Breast epithelium (tissue), 4 donors: ENCODE data around the gene IGDCC3. TPM values are rescaled to one million over a fixed set of nuclear protein-coding genes. Genes with fewer than 3 reads are reported as not detected.

Experiments
- DNase-seq, 2 donors: peaks; one replicate each; pipeline ENCODE4 v3.0.0-alpha.2; 2019; ENCODE audit warnings: low spot score in 2 of 2
- H3K27ac ChIP-seq, 2 donors: fragments of 200-600 bp; sonication (generic) in 1 of 2; one replicate each; pipeline ENCODE4 v1.5.1; 2016 to 2019; ENCODE audit warnings: mild to moderate bottlenecking in 1 of 2
- H3K27me3 ChIP-seq, 2 donors: fragments of 200-600 bp; sonication (generic) in 1 of 2; one replicate each; pipeline versions ENCODE4 v1.5.1 to v1.6.0; 2017 to 2019; ENCODE audit warnings: control low read depth in 1 of 2, mild to moderate bottlenecking in 1 of 2
- H3K36me3 ChIP-seq: fragments of 200-600 bp; one replicate; pipeline ENCODE4 v1.5.1; 2019
- H3K4me1 ChIP-seq, 2 donors: fragments of 200-600 bp; sonication (generic); one replicate each; pipeline ENCODE4 v1.5.1; 2016 to 2019; ENCODE audit warnings: control low read depth in 1 of 2
- H3K4me3 ChIP-seq, 3 donors: fragments of 200-600 bp; sonication (generic); 1 replicate in 2 of 3; 2 replicates in 1 of 3; pipeline ENCODE4 v1.5.1; 2016 to 2019; ENCODE audit warnings: mild to moderate bottlenecking in 3 of 3, moderate library complexity in 2 of 3
- H3K9me3 ChIP-seq, 2 donors: fragments of 200-600 bp; sonication (generic) in 1 of 2; one replicate each; pipeline ENCODE4 v1.5.1; 2016 to 2019; ENCODE audit warnings: control low read depth in 1 of 2
- POLR2A ChIP-seq: fragments of 450-650 bp; IDR thresholded peaks from one replicate; pipeline ENCODE4 v1.6.1; 2016; ENCODE audit warnings: antibody characterized with exemption, mild to moderate bottlenecking, moderate library complexity
- POLR2AphosphoS5 ChIP-seq, 3 donors: sonication (generic); formaldehyde crosslinking; IDR thresholded peaks; one replicate each; pipeline ENCODE4 v1.6.1; 2017; ENCODE audit warnings: antibody characterized with exemption in 3 of 3
- intact Hi-C: fragments of 100-400 bp; cut with DNase I; formaldehyde crosslinking; loops from one replicate; pipeline ENCODE4 v1.15.1; 2023; ENCODE audit warnings: low total_unique reads
- total RNA-seq, 3 donors: library from RNA; depleted of rRNA; stranded (reverse); fragments of >200 nt; gene quantifications; one replicate each; pipeline ENCODE4 v1.1.0, GENCODE V29; 2016
- TF ChIP-seq, protein P1 (sequence below), 3 donors: fragments of 450-650 bp; IDR thresholded peaks; one replicate each; pipeline ENCODE4 v1.5.1; 2016 to 2017; ENCODE audit warnings: antibody characterized with exemption in 3 of 3, mild to moderate bottlenecking in 3 of 3, moderate library complexity in 3 of 3

Gene IGDCC3
- total RNA-seq, 3 donors from 2014 or later: 0.33 to 1.8 TPM; not detected in 1

DNA sequence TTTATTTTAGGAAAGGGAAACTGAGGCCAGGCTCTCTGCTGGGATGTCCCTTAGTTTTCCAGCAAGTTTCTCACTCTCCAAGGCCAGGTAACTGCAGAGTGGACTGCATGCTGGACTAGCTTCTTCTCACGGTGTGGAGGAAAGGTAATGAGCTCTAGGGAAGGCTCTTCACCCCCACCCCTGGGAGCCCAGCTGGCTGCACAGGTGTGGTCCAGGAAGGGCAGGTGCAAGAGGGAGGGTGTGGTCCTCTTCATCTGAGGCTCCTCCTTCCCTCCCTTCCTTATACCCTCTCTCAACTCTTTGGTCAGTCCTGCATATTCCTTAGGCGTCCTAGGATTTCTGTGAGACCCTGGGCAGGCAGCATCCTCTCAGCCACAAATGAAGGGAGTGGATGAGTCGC is 39.4 kb downstream of the IGDCC3 start:
- H3K4me3 ChIP-seq: no peak overlapping the region
- DNase-seq: no peak
- H3K4me1 ChIP-seq: no peaks in the 10 kb centered on the region
- no peaks in the 10 kb centered on the region for H3K9me3 ChIP-seq
- H3K27ac ChIP-seq: no peak overlapping the region
- TF ChIP-seq POLR2AphosphoS5 (IDR thresholded peaks at IDR 0.05): no peak
- TF ChIP-seq POLR2A: no peak
- TF ChIP-seq, protein P1, sequence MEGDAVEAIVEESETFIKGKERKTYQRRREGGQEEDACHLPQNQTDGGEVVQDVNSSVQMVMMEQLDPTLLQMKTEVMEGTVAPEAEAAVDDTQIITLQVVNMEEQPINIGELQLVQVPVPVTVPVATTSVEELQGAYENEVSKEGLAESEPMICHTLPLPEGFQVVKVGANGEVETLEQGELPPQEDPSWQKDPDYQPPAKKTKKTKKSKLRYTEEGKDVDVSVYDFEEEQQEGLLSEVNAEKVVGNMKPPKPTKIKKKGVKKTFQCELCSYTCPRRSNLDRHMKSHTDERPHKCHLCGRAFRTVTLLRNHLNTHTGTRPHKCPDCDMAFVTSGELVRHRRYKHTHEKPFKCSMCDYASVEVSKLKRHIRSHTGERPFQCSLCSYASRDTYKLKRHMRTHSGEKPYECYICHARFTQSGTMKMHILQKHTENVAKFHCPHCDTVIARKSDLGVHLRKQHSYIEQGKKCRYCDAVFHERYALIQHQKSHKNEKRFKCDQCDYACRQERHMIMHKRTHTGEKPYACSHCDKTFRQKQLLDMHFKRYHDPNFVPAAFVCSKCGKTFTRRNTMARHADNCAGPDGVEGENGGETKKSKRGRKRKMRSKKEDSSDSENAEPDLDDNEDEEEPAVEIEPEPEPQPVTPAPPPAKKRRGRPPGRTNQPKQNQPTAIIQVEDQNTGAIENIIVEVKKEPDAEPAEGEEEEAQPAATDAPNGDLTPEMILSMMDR (IDR thresholded peaks at IDR 0.05): no peak
- H3K27me3 ChIP-seq: no peaks in the 10 kb centered on the region
- intact Hi-C loops: no loop called here
- H3K36me3 ChIP-seq: no peaks in the 10 kb centered on the region

DNA sequence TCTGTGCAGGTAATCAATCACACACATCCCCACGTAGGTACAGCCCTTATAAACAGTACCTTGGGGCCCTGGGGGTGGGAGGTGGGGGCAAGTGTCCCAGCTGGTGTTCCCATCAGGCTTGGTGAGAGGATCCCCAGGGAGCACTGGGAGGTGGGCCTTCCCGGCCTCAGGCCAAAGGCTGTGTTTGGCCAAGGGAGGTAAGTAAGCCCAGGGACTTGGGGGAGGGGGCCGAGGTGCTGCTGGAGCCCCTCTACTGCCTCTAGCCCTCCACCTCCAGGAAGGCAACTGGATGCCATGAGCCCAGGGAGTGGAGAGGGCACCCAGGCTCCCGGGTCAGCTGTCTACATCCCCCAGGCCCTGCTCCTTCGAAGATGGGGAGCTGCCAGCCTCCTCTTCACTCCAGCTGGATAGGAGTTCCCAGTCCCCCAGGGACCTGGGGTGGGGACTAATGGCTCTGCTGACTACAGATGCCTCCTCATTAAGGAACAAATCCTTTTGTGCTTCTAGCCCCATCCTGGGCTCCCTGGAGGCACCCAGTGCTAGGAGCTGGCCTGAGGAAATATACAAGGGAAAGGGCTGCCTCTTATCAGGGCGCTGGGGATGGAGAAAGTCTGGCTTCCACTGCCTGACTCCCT is 40.2 kb downstream of the IGDCC3 start:
- no peaks in the 10 kb centered on the region for H3K4me1 ChIP-seq
- no peak overlapping the region for H3K27ac ChIP-seq
- no peak for DNase-seq
- H3K4me3 ChIP-seq: no peak overlapping the region
- no peaks in the 10 kb centered on the region for H3K9me3 ChIP-seq
- H3K36me3 ChIP-seq: no peaks in the 10 kb centered on the region
- no peaks in the 10 kb centered on the region for H3K27me3 ChIP-seq
- TF ChIP-seq, protein P1 (IDR thresholded peaks at IDR 0.05): no peak
- TF ChIP-seq POLR2A (no peak), POLR2AphosphoS5 (IDR thresholded peaks at IDR 0.05) (no peak)
- intact Hi-C loops: no loop called here

DNA sequence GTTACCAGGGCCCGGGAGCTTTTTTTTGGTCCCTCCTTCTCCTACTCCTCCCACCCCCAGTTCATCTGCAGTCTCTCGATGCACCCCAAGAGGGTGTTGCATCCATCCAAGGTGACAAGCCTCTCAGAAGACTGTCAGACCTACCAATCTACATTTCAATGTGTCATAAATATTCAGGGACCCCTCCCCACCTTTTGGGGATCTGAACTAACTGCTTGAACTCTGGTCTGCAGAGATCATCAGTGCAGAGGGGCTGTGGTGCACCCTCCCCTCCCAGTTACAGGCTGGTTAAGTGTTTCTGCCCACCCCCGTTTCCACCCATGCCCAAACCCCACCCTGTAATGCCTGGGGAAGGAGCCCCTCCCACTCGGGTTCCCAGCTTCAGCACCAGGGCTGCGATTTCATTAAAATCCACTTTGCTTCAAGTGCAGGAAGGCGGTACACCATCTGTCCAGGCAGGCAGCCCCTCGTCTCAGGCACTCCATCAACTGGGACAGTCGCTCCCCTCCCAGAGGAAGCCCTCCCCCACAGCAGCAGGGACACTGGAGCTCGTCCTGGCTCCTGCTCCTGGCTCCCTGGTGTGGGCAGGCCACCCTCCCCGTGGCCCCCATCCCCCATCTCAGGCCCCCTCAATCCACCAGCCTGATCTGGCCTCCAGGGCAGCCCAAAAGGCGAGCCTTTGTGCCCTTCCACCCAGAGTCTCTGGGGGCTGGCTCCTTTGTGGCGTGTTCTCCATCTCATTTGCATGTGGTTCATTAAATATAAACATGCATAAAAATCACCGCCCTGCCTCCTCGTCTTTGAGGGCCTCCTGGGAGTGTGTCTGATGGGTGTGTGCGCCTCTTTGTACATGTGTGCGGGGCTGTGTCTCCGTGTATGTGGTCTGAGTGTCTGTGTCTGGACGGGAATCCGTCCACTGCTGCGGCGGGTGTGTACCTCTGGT is 41.0 kb downstream of the IGDCC3 start:
- DNase-seq: no peak
- no peak overlapping the region for H3K4me3 ChIP-seq
- H3K4me1 ChIP-seq: no peaks in the 10 kb centered on the region
- intact Hi-C loops: no loop called here
- no peaks in the 10 kb centered on the region for H3K9me3 ChIP-seq
- no peaks in the 10 kb centered on the region for H3K27me3 ChIP-seq
- TF ChIP-seq POLR2AphosphoS5 (IDR thresholded peaks at IDR 0.05): no peak
- TF ChIP-seq, protein P1 (IDR thresholded peaks at IDR 0.05): no peak
- no peak for TF ChIP-seq POLR2A
- H3K36me3 ChIP-seq: no peaks in the 10 kb centered on the region
- H3K27ac ChIP-seq: no peak overlapping the region

- TF ChIP-seq POLR2A: no peak
- TF ChIP-seq, protein P1 (IDR thresholded peaks at IDR 0.05): no peak
- no peak for TF ChIP-seq POLR2AphosphoS5 (IDR thresholded peaks at IDR 0.05)
- Histone ChIP-seq H3K27me3 (no peaks in the 10 kb centered on the region), H3K9me3 (no peaks in the 10 kb centered on the region), H3K4me1 (no peaks in the 10 kb centered on the region), H3K36me3 (no peaks in the 10 kb centered on the region), H3K27ac (no peak overlapping the region), H3K4me3 (no peak overlapping the region)
- intact Hi-C loops: no loop called here
- no peak for DNase-seq
Observed at GRCh38 chr15:65335278-65336055, 42.3 kb downstream of the IGDCC3 start.
